ENCODE measurements around the gene DLGAP1.

DLGAP1 gene

DNA sequence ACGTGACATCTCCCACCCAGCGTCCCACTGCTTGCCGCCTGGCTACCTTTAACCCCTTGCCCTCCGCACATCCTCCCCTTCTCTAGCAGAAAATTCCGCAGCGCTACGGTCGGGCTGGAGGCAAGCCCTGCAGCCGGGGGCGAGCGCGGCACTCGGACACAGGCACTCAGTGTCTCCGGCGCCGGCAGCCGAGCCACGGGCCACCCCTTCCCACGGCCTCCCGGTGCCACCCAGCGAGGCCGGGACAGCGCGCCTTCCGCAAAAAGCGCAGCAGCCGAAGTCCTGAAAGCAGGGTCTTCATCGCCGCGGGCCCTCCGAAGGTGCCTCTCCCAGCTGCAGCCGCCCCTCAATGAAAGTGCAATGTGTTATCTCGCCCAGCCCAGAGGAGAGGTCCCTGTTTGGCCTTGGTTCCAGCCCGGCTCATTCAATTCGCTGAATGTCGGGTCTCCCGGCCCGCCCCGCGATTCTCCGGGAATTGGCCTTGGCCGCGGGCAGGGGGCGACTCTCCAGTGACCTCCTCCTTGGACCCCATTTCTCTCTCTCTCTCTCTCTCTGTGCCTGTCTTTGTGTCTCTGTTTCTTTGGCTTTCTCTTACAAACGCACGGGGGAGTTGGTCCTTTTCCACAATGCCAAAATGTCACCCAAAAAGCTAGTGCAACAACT is 1.1 kb downstream of the DLGAP1 start:
- DNase-seq (ENCODE audit: low read depth in 1 of 2, low spot score in 1 of 2), result no peak
- H3K27ac ChIP-seq (replicated peaks), result no peak overlapping the region
- H3K4me3 ChIP-seq (replicated peaks; ENCODE audit: insufficient read depth, low read length), result no peak overlapping the region
- peaks cover 48% of the 10 kb centered on the region for H3K27me3 ChIP-seq (ENCODE audit: insufficient read depth, poor library complexity, severe bottlenecking)
- TF ChIP-seq GABPA (IDR thresholded peaks at IDR 0.05; ENCODE audit: low read depth) (no peak), POLR2AphosphoS5 (IDR thresholded peaks at IDR 0.05; ENCODE audit: low read depth) (no peak), SPI1 (IDR thresholded peaks at IDR 0.05; ENCODE audit: borderline replicate concordance, low read depth) (no peak)
- TF ChIP-seq, protein P1, sequence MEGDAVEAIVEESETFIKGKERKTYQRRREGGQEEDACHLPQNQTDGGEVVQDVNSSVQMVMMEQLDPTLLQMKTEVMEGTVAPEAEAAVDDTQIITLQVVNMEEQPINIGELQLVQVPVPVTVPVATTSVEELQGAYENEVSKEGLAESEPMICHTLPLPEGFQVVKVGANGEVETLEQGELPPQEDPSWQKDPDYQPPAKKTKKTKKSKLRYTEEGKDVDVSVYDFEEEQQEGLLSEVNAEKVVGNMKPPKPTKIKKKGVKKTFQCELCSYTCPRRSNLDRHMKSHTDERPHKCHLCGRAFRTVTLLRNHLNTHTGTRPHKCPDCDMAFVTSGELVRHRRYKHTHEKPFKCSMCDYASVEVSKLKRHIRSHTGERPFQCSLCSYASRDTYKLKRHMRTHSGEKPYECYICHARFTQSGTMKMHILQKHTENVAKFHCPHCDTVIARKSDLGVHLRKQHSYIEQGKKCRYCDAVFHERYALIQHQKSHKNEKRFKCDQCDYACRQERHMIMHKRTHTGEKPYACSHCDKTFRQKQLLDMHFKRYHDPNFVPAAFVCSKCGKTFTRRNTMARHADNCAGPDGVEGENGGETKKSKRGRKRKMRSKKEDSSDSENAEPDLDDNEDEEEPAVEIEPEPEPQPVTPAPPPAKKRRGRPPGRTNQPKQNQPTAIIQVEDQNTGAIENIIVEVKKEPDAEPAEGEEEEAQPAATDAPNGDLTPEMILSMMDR (IDR thresholded peaks at IDR 0.05; ENCODE audit: insufficient read depth, low read length), result no peak
- TF ChIP-seq, protein P2, sequence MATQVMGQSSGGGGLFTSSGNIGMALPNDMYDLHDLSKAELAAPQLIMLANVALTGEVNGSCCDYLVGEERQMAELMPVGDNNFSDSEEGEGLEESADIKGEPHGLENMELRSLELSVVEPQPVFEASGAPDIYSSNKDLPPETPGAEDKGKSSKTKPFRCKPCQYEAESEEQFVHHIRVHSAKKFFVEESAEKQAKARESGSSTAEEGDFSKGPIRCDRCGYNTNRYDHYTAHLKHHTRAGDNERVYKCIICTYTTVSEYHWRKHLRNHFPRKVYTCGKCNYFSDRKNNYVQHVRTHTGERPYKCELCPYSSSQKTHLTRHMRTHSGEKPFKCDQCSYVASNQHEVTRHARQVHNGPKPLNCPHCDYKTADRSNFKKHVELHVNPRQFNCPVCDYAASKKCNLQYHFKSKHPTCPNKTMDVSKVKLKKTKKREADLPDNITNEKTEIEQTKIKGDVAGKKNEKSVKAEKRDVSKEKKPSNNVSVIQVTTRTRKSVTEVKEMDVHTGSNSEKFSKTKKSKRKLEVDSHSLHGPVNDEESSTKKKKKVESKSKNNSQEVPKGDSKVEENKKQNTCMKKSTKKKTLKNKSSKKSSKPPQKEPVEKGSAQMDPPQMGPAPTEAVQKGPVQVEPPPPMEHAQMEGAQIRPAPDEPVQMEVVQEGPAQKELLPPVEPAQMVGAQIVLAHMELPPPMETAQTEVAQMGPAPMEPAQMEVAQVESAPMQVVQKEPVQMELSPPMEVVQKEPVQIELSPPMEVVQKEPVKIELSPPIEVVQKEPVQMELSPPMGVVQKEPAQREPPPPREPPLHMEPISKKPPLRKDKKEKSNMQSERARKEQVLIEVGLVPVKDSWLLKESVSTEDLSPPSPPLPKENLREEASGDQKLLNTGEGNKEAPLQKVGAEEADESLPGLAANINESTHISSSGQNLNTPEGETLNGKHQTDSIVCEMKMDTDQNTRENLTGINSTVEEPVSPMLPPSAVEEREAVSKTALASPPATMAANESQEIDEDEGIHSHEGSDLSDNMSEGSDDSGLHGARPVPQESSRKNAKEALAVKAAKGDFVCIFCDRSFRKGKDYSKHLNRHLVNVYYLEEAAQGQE (IDR thresholded peaks at IDR 0.05; ENCODE audit: insufficient replicate concordance, low read depth), result no peak

DNA sequence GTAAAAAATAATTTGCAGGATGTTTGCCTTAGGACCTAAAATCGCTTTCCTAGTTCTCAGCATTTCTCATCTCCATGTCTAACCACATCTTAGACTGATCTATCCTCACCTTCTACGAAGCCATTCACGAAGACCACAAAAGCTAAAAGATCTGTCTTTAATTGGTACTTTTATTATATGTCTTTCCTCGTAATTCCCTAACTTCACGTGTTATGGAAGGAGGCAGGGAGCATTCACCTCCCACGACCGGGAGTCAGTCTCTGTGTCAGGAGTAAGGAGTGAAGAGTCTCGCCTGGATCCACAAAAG is 1.6 kb downstream of the DLGAP1 start:
- Histone ChIP-seq H3K4me3 (replicated peaks; ENCODE audit: insufficient read depth, low read length) (no peak overlapping the region), H3K27me3 (ENCODE audit: insufficient read depth, poor library complexity, severe bottlenecking) (peaks cover 48% of the 10 kb centered on the region), H3K27ac (replicated peaks) (no peak overlapping the region)
- no peak for DNase-seq (ENCODE audit: low read depth in 1 of 2, low spot score in 1 of 2)
- TF ChIP-seq POLR2AphosphoS5 (IDR thresholded peaks at IDR 0.05; ENCODE audit: low read depth), result no peak
- TF ChIP-seq, protein P2 (IDR thresholded peaks at IDR 0.05; ENCODE audit: insufficient replicate concordance, low read depth), result no peak

- Histone ChIP-seq H3K4me3 (replicated peaks; ENCODE audit: insufficient read depth, low read length) (no peak overlapping the region), H3K27me3 (ENCODE audit: insufficient read depth, poor library complexity, severe bottlenecking) (peaks cover 34% of the 10 kb centered on the region), H3K27ac (replicated peaks) (no peak overlapping the region)
- no peak for TF ChIP-seq POLR2AphosphoS5 (IDR thresholded peaks at IDR 0.05; ENCODE audit: low read depth)
- no peak for TF ChIP-seq SPI1 (IDR thresholded peaks at IDR 0.05; ENCODE audit: borderline replicate concordance, low read depth)
- TF ChIP-seq, protein P2 (IDR thresholded peaks at IDR 0.05; ENCODE audit: insufficient replicate concordance, low read depth), result no peak
- no peak for TF ChIP-seq GABPA (IDR thresholded peaks at IDR 0.05; ENCODE audit: low read depth)
- TF ChIP-seq, protein P1 (IDR thresholded peaks at IDR 0.05; ENCODE audit: insufficient read depth, low read length), result no peak
- DNase-seq (ENCODE audit: low read depth in 1 of 2, low spot score in 1 of 2), result no peak
These were observed 4.9 kb downstream of the DLGAP1 start for GRCh38 chr18:4450065-4450658.

Data from HL-60 (cell line).